ENCODE results near the gene ZNF217. TPM values are rescaled to one million over a fixed set of nuclear protein-coding genes. Genes with fewer than 3 reads are reported as not detected.
"Not testable (repeated sequence)": the region's sequence is repeated elsewhere in the genome, so short reads cannot be mapped to it uniquely, and the experiment has no call there.

Gene ZNF217
- total RNA-seq, 1 donor from 2014 or later, result 30.9 TPM

DNA sequence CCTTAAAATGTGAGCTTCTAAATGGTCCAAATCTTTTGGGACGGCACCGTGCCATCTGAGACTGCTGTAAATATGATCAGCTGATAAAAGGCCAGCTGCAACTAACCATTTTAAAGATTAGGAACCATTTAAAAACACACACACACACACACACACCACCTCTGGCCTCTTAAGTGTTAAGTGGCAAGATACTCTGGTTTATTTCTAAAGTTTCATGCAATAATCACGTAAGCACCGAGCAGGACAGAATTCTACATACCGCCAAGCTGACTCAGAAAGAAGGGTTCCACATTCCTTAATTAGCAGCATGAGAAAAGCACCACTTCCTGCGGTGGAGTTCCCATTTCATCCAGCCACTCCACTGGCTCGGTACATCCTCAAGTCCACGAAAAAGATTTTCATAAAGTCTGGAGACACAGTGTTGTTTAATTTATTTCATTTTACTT, 17.8 kb upstream of the ZNF217 start:
- peaks cover 5% of the 10 kb centered on the region for H3K27me3 ChIP-seq
- H3K9me3 ChIP-seq, result no peaks in the 10 kb centered on the region
- intact Hi-C loops (cut with DNase I), result no loop called here
- peak overlapping the region; percentile 33 for H3K27ac ChIP-seq
- peak; percentile 75 for ATAC-seq
- DNase-seq, result no peak
- TF ChIP-seq, protein P1, sequence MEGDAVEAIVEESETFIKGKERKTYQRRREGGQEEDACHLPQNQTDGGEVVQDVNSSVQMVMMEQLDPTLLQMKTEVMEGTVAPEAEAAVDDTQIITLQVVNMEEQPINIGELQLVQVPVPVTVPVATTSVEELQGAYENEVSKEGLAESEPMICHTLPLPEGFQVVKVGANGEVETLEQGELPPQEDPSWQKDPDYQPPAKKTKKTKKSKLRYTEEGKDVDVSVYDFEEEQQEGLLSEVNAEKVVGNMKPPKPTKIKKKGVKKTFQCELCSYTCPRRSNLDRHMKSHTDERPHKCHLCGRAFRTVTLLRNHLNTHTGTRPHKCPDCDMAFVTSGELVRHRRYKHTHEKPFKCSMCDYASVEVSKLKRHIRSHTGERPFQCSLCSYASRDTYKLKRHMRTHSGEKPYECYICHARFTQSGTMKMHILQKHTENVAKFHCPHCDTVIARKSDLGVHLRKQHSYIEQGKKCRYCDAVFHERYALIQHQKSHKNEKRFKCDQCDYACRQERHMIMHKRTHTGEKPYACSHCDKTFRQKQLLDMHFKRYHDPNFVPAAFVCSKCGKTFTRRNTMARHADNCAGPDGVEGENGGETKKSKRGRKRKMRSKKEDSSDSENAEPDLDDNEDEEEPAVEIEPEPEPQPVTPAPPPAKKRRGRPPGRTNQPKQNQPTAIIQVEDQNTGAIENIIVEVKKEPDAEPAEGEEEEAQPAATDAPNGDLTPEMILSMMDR (IDR thresholded peaks at IDR 0.05), result no peak
- H3K4me3 ChIP-seq, result no peak overlapping the region
- peaks cover 20% of the 10 kb centered on the region for H3K4me1 ChIP-seq
- H3K36me3 ChIP-seq, result no peaks in the 10 kb centered on the region

DNA sequence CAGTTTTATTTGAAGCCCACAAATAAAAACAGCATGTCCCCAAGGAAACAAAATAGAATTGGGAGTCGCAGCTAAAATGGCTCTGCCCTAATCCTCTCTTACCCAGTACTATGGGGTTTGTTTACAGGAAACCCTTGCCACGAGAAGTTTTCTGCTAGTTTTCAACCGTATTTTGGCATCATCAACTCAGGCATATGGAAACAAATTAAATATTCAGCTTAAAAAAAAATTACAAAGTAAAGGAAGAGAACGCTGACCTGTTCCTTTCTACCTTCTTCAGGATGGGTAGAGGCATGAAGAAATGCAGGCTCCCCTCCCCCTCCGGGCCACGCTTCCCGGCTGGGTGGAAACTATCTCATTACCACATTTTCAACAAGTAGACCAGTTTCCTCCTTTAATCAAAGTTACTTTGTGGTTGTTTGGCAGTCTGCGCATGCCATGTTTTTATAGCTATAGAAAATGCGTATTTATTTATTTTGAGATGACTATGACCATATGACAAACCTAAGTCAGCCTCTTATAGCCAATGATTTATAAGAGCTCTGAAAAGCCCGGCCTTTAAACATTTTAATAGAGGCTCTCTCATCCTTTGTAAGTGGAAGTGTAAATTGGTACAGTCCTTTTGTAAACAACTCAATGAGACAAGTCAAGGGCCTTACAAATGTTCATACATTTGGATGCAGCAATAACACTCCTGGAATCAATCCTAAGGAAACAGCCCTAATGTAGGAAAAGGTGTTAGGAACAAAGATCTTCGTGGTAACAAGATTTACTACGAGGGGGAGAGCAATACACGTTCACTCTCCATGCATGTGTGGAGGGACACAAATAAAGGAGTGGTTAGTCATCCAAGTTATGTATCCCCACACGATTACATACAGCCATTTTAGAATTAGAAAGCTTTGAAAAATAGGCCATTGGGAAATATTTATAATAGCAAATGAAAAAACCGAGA, 16.1 kb upstream of the ZNF217 start:
- Histone ChIP-seq H3K4me3 (peak overlapping the region; percentile 14), H3K9me3 (no peaks in the 10 kb centered on the region), H3K27me3 (peaks cover 5% of the 10 kb centered on the region), H3K27ac (peak overlapping the region; percentile 52), H3K4me1 (peaks cover 20% of the 10 kb centered on the region), H3K36me3 (no peaks in the 10 kb centered on the region)
- DNase-seq (peak; percentile 77), ATAC-seq (peak; percentile 73)
- TF ChIP-seq, protein P1 (IDR thresholded peaks at IDR 0.05), result no peak
- intact Hi-C loops (cut with DNase I), result no loop called here

DNA sequence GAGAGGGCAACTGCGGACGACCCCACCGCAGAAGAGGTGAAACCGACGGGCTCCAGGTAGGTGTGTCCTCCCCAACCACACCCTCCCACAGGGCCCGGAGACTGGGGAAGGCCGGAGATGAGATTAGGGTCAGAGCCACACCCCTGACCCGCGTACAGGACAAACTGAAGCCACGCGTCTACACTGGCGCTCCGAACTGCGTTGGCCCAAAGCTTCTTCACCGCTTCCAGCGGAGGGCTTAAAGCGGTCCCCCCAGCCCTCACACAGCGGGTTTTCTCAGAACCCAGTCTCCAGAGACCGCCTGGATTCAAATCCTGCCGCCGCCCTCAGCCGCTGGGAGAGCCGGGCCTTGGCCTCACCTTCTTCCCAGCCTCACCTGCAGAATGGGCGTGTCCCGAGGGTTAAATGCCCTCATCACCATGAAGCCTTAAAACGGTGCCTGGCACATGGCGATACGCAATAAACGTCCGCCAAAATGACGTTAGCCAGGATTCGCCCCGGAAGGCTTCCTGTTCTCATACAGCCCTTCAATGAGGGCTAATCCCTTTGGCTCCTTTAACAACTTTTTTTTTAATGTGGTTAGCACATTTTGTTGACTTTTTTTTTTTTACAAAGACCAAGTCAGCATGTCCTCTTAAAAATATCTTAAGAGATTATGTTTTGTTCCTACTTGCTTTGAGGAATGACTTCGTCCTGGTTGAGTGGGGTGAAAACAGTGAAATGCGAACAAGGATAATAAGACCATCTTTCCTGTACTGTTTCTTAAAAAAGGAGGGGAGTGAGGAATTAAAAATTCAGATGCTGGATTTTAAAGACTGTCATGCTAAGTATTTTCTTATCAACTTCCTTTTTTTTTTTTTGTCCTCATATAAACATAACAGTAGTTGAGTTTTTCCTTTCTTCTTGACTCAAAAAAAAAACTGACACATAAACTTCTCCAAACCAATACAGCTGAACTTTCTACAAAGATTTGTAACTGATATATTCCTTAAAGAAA, 15.1 kb upstream of the ZNF217 start:
- H3K36me3 ChIP-seq, result no peaks in the 10 kb centered on the region
- DNase-seq (peak; percentile 51), ATAC-seq (peak; percentile 28)
- peak overlapping the region; percentile 52 for H3K27ac ChIP-seq
- TF ChIP-seq, protein P1 (IDR thresholded peaks at IDR 0.05), result no peak
- H3K4me1 ChIP-seq, result peaks cover 20% of the 10 kb centered on the region
- H3K9me3 ChIP-seq, result no peaks in the 10 kb centered on the region
- no peaks in the 10 kb centered on the region for H3K27me3 ChIP-seq
- peak overlapping the region; percentile 14 for H3K4me3 ChIP-seq
- intact Hi-C loops (cut with DNase I), result no loop called here

DNA sequence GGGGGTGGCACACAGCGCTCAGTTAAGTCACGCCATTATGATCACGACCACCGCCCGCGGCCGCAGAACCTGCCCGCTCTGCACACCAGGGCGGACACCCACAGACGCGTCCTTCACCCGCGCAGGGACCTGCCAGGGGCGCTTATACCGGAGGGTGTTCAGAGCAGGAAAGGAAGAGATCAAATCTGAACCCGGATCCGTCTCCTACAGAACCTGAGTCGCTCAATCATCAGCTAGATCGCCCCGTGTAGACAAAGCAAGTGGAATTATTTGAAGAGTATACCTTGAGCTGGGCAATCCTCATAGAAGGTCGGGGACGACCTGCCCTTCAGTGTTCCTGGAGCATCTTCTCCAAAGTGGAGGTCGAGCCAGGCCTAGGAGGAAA, 14.4 kb upstream of the ZNF217 start:
- Histone ChIP-seq H3K36me3 (no peaks in the 10 kb centered on the region), H3K27me3 (no peaks in the 10 kb centered on the region), H3K27ac (peak overlapping the region; percentile 52), H3K4me1 (peaks cover 20% of the 10 kb centered on the region), H3K4me3 (no peak overlapping the region), H3K9me3 (no peaks in the 10 kb centered on the region)
- ATAC-seq (no peak), DNase-seq (peak; percentile 46)
- TF ChIP-seq, protein P1 (IDR thresholded peaks at IDR 0.05), result no peak
- intact Hi-C loops (cut with DNase I), result no loop called here

DNA sequence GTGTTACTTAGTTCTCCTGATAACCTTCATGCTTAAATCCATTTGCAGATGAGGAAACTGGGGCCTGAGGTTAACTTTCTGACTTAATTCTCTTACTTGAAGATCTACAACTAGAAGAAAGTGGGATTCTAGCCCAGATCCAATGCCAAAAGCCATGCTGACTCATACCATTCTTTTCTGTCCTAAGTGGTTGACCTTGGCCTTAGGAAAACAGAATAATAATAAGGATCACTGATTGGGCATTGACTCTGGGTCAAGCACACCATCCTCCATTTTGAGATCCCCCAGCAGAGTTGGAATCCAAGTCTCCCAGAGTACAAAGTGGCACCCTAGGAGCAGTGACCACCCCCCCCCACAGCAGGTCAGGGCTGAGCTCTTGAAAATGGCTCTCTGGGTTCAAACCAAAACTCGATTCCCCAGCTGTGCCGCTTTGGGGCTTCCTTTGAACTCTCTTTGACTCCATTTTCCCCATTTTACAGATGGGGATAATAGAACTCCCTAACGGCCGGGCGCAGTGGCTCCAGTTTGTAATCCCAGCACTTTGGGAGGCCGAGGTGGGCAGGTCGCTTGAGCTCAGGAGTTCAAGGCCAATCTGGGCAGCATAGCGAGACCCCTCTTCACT, 12.8 kb upstream of the ZNF217 start:
- TF ChIP-seq, protein P1 (IDR thresholded peaks at IDR 0.05), result no peak
- Histone ChIP-seq H3K9me3 (no peaks in the 10 kb centered on the region), H3K36me3 (no peaks in the 10 kb centered on the region), H3K4me1 (peaks cover 20% of the 10 kb centered on the region), H3K27ac (no peak overlapping the region), H3K27me3 (no peaks in the 10 kb centered on the region), H3K4me3 (no peak overlapping the region)
- DNase-seq, result peak; percentile 15
- no peak for ATAC-seq
- intact Hi-C loops (cut with DNase I), result no loop called here

DNA sequence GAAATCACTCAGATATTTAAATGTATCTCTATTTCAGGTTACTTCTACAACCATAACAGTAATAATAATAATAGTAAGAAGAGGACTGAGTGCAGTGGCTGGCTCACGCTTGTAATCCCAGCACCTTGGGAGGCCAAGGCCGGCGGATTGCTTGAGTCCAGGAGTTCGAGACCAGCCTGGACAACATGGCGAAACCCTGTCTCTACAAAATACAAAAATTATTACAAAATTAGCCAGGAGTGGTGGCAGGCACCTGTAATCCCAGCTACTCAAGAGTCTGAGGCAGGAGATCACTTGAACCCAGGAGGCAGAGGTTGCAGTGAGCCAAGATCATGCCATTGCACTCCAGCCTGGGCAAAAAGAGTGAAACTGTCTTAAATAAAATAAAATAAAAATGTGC, 11.8 kb upstream of the ZNF217 start:
- H3K27ac ChIP-seq; intact Hi-C loops (cut with DNase I); H3K9me3 ChIP-seq: not testable (repeated sequence)

DNA sequence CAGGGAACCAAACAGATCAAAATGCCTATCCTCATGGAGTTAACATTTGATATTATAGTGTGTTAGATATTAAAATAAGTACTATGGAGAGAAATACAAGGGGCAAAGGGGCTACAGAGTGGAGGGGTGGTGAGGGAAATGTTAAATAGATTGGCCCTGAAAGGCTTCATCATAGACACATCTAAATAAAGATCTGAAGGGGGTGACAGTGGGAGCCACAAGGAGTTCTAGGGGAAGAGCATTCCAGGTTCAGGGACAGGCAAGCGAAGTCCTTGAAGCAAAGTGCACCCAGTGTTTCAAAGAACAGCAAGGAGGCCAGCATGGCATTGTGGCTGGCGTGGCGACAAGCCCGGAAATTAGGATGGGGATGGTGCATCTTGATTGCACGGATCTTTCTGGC, 11.2 kb upstream of the ZNF217 start:
- H3K4me3 ChIP-seq; intact Hi-C loops (cut with DNase I); DNase-seq; H3K27me3 ChIP-seq; H3K36me3 ChIP-seq; H3K9me3 ChIP-seq; ATAC-seq; H3K27ac ChIP-seq: not testable (repeated sequence)
- peaks cover 15% of the 10 kb centered on the region for H3K4me1 ChIP-seq

More for the DNA sequence above, 11.8 kb upstream of the ZNF217 start:
- not testable (repeated sequence) for ATAC-seq, H3K36me3 ChIP-seq, H3K27me3 ChIP-seq, H3K4me3 ChIP-seq, DNase-seq
- H3K4me1 ChIP-seq, result peaks cover 20% of the 10 kb centered on the region
